Panc1 (cell line): ENCODE data around the gene SYPL2. TPM values are rescaled to one million over a fixed set of nuclear protein-coding genes. Genes with fewer than 3 reads are reported as not detected.
"Not testable (repeated sequence)": the region's sequence is repeated elsewhere in the genome, so short reads cannot be mapped to it uniquely, and the experiment has no call there.

Experiments used
- ATAC-seq: fragments of 200-7000 bp; cut with Tn5 transposase; 2 replicates; pipeline ENCODE4 v1.9.1; 2020; ENCODE audit warnings: mild to moderate bottlenecking, moderate library complexity
- BruUV-seq: library from RNA; stranded (reverse); fragments of 400-500 nt; replicated peaks from 2 replicates; lab custom pipeline; 2021; lab: Mats Ljungman, UMichigan
- CTCF ChIA-PET: fragments of 300-600 bp; sonication (Branson Sonifier 250); formaldehyde crosslinking; loops from one replicate; lab custom pipeline; 2022; ENCODE audit warnings: antibody characterized with exemption; lab: Charles Lee
- POLR2A ChIA-PET: fragments of 300-600 bp; sonication (Branson Sonifier 250); formaldehyde crosslinking; loops from one replicate; lab custom pipeline; 2022; ENCODE audit warnings: antibody characterized with exemption; lab: Charles Lee
- DNase-seq: peaks from one replicate; pipeline ENCODE4 v3.0.0-alpha.2; 2010; ENCODE audit warnings: low read depth, low spot score
- H3K27ac ChIP-seq: 2 replicates; pipeline ENCODE4 v1.5.1; 2011; ENCODE audit warnings: mild to moderate bottlenecking, low read length, inconsistent platforms
- H3K27me3 ChIP-seq: fragments of 200-500 bp; sonication (Bioruptor generic); 2 replicates; pipeline ENCODE4 v1.6.0; 2014; ENCODE audit warnings: low read length, inconsistent platforms; ENCODE audit not compliant: control insufficient read depth, insufficient read depth
- H3K36me3 ChIP-seq: fragments of 200-500 bp; sonication (Bioruptor generic); 2 replicates; pipeline ENCODE4 v1.5.1; 2014; ENCODE audit warnings: inconsistent platforms, mild to moderate bottlenecking, low read length, moderate library complexity; ENCODE audit not compliant: control insufficient read depth, insufficient read depth
- H3K4me1 ChIP-seq: 2 replicates; pipeline ENCODE4 v1.5.1; 2011; ENCODE audit warnings: inconsistent platforms, mild to moderate bottlenecking, low read length, moderate library complexity; ENCODE audit not compliant: control insufficient read depth, insufficient read depth
- H3K4me3 ChIP-seq, 2 experiments: 2 replicates each; pipeline ENCODE4 v1.5.1; 2011 to 2012; ENCODE audit warnings: low read depth in 2 of 2, low read length in 2 of 2, mild to moderate bottlenecking in 2 of 2, inconsistent platforms in 1 of 2, moderate library complexity in 1 of 2
- H3K9me3 ChIP-seq: fragments of 200-500 bp; sonication (Bioruptor generic); 2 replicates; pipeline ENCODE4 v1.5.1; 2014; ENCODE audit warnings: low read depth, mild to moderate bottlenecking, inconsistent platforms, low read length, moderate library complexity; ENCODE audit not compliant: control insufficient read depth, insufficient read depth
- CTCF ChIP-seq: fragments of 450-650 bp; IDR thresholded peaks from 2 replicates; pipeline ENCODE4 v1.5.1; 2017; ENCODE audit warnings: mild to moderate bottlenecking
- POLR2AphosphoS5 ChIP-seq: IDR thresholded peaks from 2 replicates; pipeline ENCODE4 v1.6.1; 2012; ENCODE audit warnings: mild to moderate bottlenecking, low read depth, low read length, moderate library complexity
- SIN3A ChIP-seq: IDR thresholded peaks from 2 replicates; pipeline ENCODE4 v1.6.1; 2012; ENCODE audit warnings: low read depth, mild to moderate bottlenecking, low read length, moderate library complexity, borderline replicate concordance; ENCODE audit not compliant: insufficient read depth
- TCF7L2 ChIP-seq: IDR thresholded peaks from 2 replicates; pipeline ENCODE4 v1.6.1; 2011; ENCODE audit warnings: mild to moderate bottlenecking, low read depth, low read length, inconsistent platforms
- in situ Hi-C: cut with HindIII; loops from 2 replicates; pipeline ENCODE4 v1.10.0; 2016; ENCODE audit warnings: low sequenced_read_pairs, low pct_unique_long_range_greater_than_20kb
- intact Hi-C: fragments of 100-400 bp; cut with micrococcal nuclease; formaldehyde crosslinking; loops from one replicate; pipeline ENCODE4 v1.10.0; 2022; ENCODE audit not compliant: unreplicated experiment
- total RNA-seq: library from RNA; stranded (reverse); gene quantifications from one replicate; pipeline ENCODE4 v1.2.1, GENCODE V29; 2021; ENCODE audit not compliant: unreplicated experiment
- TF ChIP-seq, protein P1 (sequence below), 2 experiments: IDR thresholded peaks; 2 replicates each; pipeline ENCODE4 v1.6.1; 2011 to 2012; ENCODE audit warnings: low read depth in 2 of 2, control low read depth in 1 of 2, low read length in 1 of 2, mild to moderate bottlenecking in 1 of 2, moderate library complexity in 1 of 2; ENCODE audit not compliant: insufficient read depth in 1 of 2

Gene SYPL2
- total RNA-seq, 1 experiment from 2014 or later: 0.74 TPM

DNA sequence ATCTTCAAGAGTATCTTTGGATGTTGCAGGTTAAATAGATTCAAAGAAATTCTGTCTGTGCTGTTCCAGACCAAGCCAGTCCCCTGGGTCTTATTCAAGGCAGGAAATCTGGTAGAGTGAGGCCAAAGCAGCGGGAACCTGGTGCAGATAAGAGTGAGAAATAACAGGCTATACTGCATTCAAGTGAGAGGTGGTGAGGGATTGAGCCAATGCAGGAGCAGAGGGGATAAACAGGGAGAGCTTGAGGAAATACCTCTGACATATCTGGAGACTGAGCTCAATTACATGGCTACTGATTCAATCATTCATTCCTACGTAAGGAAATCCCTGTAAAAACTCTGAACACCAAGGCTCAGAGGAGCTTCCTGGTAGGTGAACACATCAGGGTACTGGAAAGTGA is 22.9 kb upstream of the SYPL2 start:
- Histone ChIP-seq H3K9me3 (no peaks in the 10 kb centered on the region), H3K4me1 (no peaks in the 10 kb centered on the region), H3K27ac (no peak overlapping the region), H3K4me3 (no peak overlapping the region), H3K27me3 (peaks cover 12% of the 10 kb centered on the region), H3K36me3 (no peaks in the 10 kb centered on the region)
- DNase-seq: no peak
- ChIA-PET CTCF (no interaction called here), POLR2A (interaction anchor here (0.8 kb wide), 1 partner anchor 26 kb away, joined by 3 read pairs; no protein-coding TSS in a partner anchor)
- intact Hi-C loops: no loop called here
- in situ Hi-C loops: no loop called here
- TF ChIP-seq TCF7L2 (no peak), SIN3A (no peak), POLR2AphosphoS5 (no peak), CTCF (no peak)
- TF ChIP-seq, protein P1, sequence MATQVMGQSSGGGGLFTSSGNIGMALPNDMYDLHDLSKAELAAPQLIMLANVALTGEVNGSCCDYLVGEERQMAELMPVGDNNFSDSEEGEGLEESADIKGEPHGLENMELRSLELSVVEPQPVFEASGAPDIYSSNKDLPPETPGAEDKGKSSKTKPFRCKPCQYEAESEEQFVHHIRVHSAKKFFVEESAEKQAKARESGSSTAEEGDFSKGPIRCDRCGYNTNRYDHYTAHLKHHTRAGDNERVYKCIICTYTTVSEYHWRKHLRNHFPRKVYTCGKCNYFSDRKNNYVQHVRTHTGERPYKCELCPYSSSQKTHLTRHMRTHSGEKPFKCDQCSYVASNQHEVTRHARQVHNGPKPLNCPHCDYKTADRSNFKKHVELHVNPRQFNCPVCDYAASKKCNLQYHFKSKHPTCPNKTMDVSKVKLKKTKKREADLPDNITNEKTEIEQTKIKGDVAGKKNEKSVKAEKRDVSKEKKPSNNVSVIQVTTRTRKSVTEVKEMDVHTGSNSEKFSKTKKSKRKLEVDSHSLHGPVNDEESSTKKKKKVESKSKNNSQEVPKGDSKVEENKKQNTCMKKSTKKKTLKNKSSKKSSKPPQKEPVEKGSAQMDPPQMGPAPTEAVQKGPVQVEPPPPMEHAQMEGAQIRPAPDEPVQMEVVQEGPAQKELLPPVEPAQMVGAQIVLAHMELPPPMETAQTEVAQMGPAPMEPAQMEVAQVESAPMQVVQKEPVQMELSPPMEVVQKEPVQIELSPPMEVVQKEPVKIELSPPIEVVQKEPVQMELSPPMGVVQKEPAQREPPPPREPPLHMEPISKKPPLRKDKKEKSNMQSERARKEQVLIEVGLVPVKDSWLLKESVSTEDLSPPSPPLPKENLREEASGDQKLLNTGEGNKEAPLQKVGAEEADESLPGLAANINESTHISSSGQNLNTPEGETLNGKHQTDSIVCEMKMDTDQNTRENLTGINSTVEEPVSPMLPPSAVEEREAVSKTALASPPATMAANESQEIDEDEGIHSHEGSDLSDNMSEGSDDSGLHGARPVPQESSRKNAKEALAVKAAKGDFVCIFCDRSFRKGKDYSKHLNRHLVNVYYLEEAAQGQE (IDR thresholded peaks at IDR 0.05; ENCODE audit: insufficient read depth in 1 of 2, low read depth in 2 of 2, low read length in 1 of 2): no peak
- ATAC-seq: no peak
- BruUV-seq: no TSS peak

DNA sequence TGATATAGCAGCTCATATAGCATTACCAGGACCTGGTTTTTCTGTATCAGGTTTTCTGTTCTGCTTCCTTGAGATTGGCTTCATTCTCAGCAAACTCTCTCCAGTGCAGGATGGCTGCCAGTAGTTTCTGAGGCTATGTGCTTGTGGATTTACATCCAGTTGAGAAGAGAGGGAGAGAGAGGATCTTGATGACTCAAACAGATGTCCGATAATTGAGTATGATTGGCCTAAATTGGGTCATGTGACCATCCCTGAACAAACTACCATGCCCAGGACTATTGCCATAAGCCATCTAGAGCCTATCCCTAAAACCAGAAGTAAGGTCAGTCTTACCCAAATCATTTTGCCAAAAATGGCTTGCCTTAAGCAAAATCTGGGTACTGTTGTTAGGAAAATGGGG is 22.0 kb upstream of the SYPL2 start:
- POLR2A ChIA-PET: no interaction called here
- no peak for DNase-seq
- H3K9me3 ChIP-seq: no peaks in the 10 kb centered on the region
- in situ Hi-C loops (no loop called here), intact Hi-C loops (no loop called here)
- no peaks in the 10 kb centered on the region for H3K4me1 ChIP-seq
- no TSS peak for BruUV-seq
- H3K27ac ChIP-seq: no peak overlapping the region
- H3K27me3 ChIP-seq: peaks cover 12% of the 10 kb centered on the region
- no peak for ATAC-seq
- TF ChIP-seq, protein P1 (IDR thresholded peaks at IDR 0.05; ENCODE audit: insufficient read depth in 1 of 2, low read depth in 2 of 2, low read length in 1 of 2): no peak
- TF ChIP-seq POLR2AphosphoS5 (no peak), TCF7L2 (no peak), CTCF (no peak), SIN3A (no peak)
- no peaks in the 10 kb centered on the region for H3K36me3 ChIP-seq
- H3K4me3 ChIP-seq: no peak overlapping the region
- CTCF ChIA-PET: no interaction called here

- H3K4me3 ChIP-seq, ATAC-seq, H3K27ac ChIP-seq, H3K36me3 ChIP-seq, H3K9me3 ChIP-seq, POLR2A ChIA-PET, in situ Hi-C loops, H3K4me1 ChIP-seq, BruUV-seq, DNase-seq, CTCF ChIA-PET, intact Hi-C loops: not testable (repeated sequence)
- peaks cover 12% of the 10 kb centered on the region for H3K27me3 ChIP-seq
Measured at GRCh38 chr1:109445949-109446695, 20.2 kb upstream of the SYPL2 start.
